Prostate gland (tissue), 2 donors: Measurements from ENCODE around the gene ZNF140. TPM values are rescaled to one million over a fixed set of nuclear protein-coding genes. Genes with fewer than 3 reads are reported as not detected.

Experiments used
- DNase-seq: peaks from one replicate; pipeline ENCODE4 v3.0.0-alpha.2; 2019; ENCODE audit warnings: low spot score
- H3K27ac ChIP-seq, 2 donors: fragments of 200-600 bp; sonication (generic); 2 replicates each; pipeline ENCODE4 v1.5.1; 2017 to 2019
- H3K27me3 ChIP-seq: fragments of 200-600 bp; sonication (generic); replicated peaks from 2 replicates; pipeline ENCODE4 v1.5.1; 2019; ENCODE audit not compliant: insufficient read depth
- H3K36me3 ChIP-seq, 2 donors: fragments of 200-600 bp; sonication (generic); 1 replicate in 1 of 2; 2 replicates in 1 of 2; pipeline versions ENCODE4 v1.5.1 to v1.8.1; 2017 to 2019
- H3K4me1 ChIP-seq: fragments of 200-600 bp; sonication (generic); replicated peaks from 2 replicates; pipeline ENCODE4 v1.5.1; 2019
- H3K4me3 ChIP-seq, 2 donors: fragments of 200-600 bp; sonication (generic); 2 replicates each; pipeline ENCODE4 v1.5.1; 2017 to 2019
- H3K9me3 ChIP-seq: fragments of 200-600 bp; sonication (generic); 2 replicates; pipeline ENCODE4 v1.5.1; 2017
- POLR2A ChIP-seq: fragments of 450-650 bp; IDR thresholded peaks from one replicate; pipeline ENCODE4 v1.6.1; 2016; ENCODE audit warnings: antibody characterized with exemption, mild to moderate bottlenecking
- POLR2AphosphoS5 ChIP-seq: sonication (generic); formaldehyde crosslinking; IDR thresholded peaks from one replicate; pipeline ENCODE4 v1.6.1; 2017; ENCODE audit warnings: antibody characterized with exemption
- WGBS: methylation state at CpG from one replicate; pipeline ENCODE4 v1.1.5; 2018; 5-methylcytosine and 5-hydroxymethylcytosine counted together
- intact Hi-C: fragments of 100-400 bp; cut with DNase I; formaldehyde crosslinking; loops from one replicate; pipeline ENCODE4 v1.14.2; 2022
- total RNA-seq, 2 donors: library from RNA; depleted of rRNA; stranded (reverse); fragments of >200 nt; gene quantifications; one replicate each; pipeline ENCODE4 v1.1.0, GENCODE V29; 2016
- TF ChIP-seq, protein P1 (sequence below), 4 experiments: fragments of 200-600 bp in 2 of 4; fragments of 450-650 bp in 2 of 4; sonication (generic) in 2 of 4; IDR thresholded peaks; 1 replicate in 3 of 4; 2 replicates in 1 of 4; pipeline ENCODE4 v1.5.1; 2016 to 2019; ENCODE audit warnings: antibody characterized with exemption in 4 of 4, mild to moderate bottlenecking in 2 of 4, moderate library complexity in 2 of 4

Gene ZNF140
- total RNA-seq, 2 donors from 2014 or later = 18.2 to 23.7 TPM

DNA sequence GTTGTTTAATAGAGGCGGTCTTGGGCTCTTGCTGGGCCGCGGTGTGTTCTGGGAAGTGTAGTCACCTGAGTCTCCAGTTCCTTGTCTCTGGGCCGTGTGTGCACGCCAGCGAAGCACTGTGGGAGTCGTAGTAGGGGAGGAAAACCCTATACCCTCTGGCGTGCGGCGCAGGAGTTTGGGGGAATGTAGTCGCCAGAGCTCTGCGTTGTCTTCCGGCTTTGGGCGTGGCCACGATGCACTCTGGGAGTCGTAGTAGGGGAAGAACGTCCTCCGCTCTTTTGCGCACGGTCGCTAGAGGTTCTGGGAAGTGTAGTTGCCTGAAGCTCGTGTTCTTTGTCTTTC is 726 bp upstream of the ZNF140 start:
- 0% methylated on average over 22 of the region's 22 CpGs for WGBS
- Histone ChIP-seq H3K4me3 (peak overlapping the region; percentile 68 to 86), H3K36me3 (peaks cover 0 to 22% of the 10 kb centered on the region in 2 donors), H3K27me3 (no peaks in the 10 kb centered on the region), H3K4me1 (no peaks in the 10 kb centered on the region), H3K9me3 (peaks cover 4% of the 10 kb centered on the region), H3K27ac (peak overlapping the region; percentile 97 to 98)
- DNase-seq = peak; percentile 98
- TF ChIP-seq POLR2A = peak; percentile 43
- TF ChIP-seq, protein P1, sequence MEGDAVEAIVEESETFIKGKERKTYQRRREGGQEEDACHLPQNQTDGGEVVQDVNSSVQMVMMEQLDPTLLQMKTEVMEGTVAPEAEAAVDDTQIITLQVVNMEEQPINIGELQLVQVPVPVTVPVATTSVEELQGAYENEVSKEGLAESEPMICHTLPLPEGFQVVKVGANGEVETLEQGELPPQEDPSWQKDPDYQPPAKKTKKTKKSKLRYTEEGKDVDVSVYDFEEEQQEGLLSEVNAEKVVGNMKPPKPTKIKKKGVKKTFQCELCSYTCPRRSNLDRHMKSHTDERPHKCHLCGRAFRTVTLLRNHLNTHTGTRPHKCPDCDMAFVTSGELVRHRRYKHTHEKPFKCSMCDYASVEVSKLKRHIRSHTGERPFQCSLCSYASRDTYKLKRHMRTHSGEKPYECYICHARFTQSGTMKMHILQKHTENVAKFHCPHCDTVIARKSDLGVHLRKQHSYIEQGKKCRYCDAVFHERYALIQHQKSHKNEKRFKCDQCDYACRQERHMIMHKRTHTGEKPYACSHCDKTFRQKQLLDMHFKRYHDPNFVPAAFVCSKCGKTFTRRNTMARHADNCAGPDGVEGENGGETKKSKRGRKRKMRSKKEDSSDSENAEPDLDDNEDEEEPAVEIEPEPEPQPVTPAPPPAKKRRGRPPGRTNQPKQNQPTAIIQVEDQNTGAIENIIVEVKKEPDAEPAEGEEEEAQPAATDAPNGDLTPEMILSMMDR (IDR thresholded peaks at IDR 0.05) = peak in 1 of 4 experiments; percentile 14
- peak; percentile 98 for TF ChIP-seq POLR2AphosphoS5
- intact Hi-C loops = loop anchor here (2.0 to 5.0 kb wide), 3 partner anchors 43 to 93 kb away; partner anchors contain the start of genes ZNF10, ZNF26, ZNF84 and ZNF891

DNA sequence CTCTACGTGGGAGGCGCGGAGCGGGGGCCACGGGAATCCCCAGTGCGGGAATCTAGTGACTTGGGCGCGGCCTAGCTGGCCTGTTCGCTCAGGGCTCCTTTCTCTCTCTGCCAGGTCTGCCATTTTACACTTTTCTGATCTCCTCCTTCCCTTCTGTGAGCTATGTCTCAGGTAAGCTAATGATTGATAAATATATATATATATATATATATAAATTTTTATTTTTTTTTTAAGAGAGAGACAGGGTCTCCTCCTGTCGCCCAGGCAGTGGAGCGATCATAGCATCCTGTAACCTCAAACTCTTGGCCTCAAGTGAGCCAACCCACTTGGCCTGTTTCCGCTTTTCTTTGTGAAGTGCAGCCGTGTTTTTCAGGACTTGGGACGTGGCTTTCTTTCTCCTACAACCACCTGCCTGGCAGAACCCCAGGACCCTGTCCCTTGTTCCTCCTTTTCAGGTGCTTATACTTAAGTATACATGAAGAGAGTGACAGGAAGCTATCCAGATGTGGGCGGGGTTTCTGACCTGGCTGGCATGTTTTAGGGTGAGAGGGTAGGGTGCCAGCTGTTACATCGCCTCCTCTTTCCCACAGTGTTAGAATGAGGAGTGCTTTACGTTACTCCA is 547 bp downstream of the ZNF140 start:
- peaks cover 4% of the 10 kb centered on the region for H3K9me3 ChIP-seq
- intact Hi-C loops = loop anchor here (2.0 to 5.0 kb wide), 3 partner anchors 44 to 94 kb away; partner anchors contain the start of genes ZNF10, ZNF26, ZNF84 and ZNF891
- WGBS = 28% methylated on average over 17 of the region's 17 CpGs
- H3K27ac ChIP-seq = peak overlapping the region; percentile 97 to 98
- no peak for DNase-seq
- H3K27me3 ChIP-seq = no peaks in the 10 kb centered on the region
- H3K36me3 ChIP-seq = peaks cover 10 to 31% of the 10 kb centered on the region in 2 donors
- no peaks in the 10 kb centered on the region for H3K4me1 ChIP-seq
- peak overlapping the region; percentile 68 to 86 for H3K4me3 ChIP-seq
- TF ChIP-seq POLR2AphosphoS5 (no peak), POLR2A (no peak)
- TF ChIP-seq, protein P1 (IDR thresholded peaks at IDR 0.05) = no peak

DNA sequence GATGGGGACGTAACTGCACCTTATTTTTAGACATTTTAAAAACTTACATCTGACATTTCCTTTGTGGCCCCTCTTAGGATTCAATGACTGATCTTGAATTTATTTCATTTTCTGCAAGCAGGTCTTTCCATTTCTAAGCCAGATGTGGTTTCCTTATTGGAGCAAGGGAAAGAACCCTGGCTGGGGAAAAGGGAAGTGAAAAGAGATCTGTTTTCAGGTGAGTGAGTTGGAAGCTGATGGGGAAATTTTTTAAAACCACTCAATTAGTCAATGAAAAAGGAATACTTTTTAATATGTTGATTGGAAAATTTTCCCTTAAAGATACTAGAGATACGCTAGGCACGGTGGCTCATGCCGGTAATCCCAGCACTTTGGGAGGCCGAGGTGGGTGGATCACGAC is 2.6 kb downstream of the ZNF140 start:
- H3K4me1 ChIP-seq = no peaks in the 10 kb centered on the region
- no peak overlapping the region for H3K27ac ChIP-seq
- 100% methylated on average over 6 of the region's 6 CpGs for WGBS
- DNase-seq = no peak
- peaks cover 4% of the 10 kb centered on the region for H3K9me3 ChIP-seq
- intact Hi-C loops = loop anchor here (5.0 kb wide), 1 partner anchor 96 kb away; the partner anchor contains the start of gene ZNF26
- peaks cover 10 to 36% of the 10 kb centered on the region in 2 donors for H3K36me3 ChIP-seq
- H3K4me3 ChIP-seq = no peak overlapping the region
- H3K27me3 ChIP-seq = no peaks in the 10 kb centered on the region
- TF ChIP-seq, protein P1 (IDR thresholded peaks at IDR 0.05) = no peak
- TF ChIP-seq POLR2AphosphoS5 (no peak), POLR2A (no peak)

DNA sequence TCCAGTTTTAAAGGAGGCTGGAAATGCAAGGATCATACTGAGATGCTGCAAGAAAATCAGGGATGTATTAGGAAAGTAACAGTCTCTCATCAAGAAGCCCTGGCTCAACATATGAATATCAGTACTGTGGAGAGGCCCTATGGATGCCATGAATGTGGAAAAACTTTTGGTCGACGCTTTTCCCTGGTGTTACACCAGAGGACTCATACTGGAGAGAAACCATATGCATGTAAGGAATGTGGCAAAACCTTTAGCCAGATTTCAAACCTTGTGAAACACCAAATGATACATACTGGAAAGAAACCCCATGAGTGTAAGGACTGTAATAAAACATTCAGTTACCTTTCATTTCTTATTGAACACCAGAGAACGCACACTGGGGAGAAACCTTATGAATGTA is 24.9 kb downstream of the ZNF140 start:
- intact Hi-C loops = no loop called here
- Histone ChIP-seq H3K9me3 (peaks cover 25% of the 10 kb centered on the region), H3K27me3 (no peaks in the 10 kb centered on the region), H3K36me3 (peaks cover 12 to 15% of the 10 kb centered on the region in 2 donors), H3K4me1 (no peaks in the 10 kb centered on the region), H3K4me3 (no peak overlapping the region), H3K27ac (no peak overlapping the region)
- no peak for DNase-seq
- WGBS = 98% methylated on average over 3 of the region's 3 CpGs
- TF ChIP-seq POLR2A (no peak), POLR2AphosphoS5 (no peak)
- TF ChIP-seq, protein P1 (IDR thresholded peaks at IDR 0.05) = no peak

DNA sequence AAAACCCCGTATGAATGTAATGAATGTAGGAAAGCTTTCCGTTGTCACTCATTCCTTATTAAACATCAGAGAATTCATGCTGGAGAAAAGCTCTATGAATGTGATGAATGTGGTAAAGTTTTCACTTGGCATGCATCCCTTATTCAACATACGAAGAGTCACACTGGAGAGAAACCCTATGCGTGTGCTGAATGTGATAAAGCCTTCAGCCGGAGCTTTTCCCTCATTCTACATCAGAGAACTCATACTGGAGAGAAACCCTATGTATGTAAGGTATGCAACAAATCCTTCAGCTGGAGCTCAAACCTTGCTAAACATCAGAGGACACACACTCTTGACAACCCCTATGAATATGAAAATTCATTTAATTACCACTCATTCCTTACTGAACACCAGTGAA is 25.5 kb downstream of the ZNF140 start:
- TF ChIP-seq, protein P1 (IDR thresholded peaks at IDR 0.05) = no peak
- no peak for TF ChIP-seq POLR2AphosphoS5
- TF ChIP-seq POLR2A = no peak
- DNase-seq = no peak
- peaks cover 9 to 14% of the 10 kb centered on the region in 2 donors for H3K36me3 ChIP-seq
- intact Hi-C loops = no loop called here
- H3K27me3 ChIP-seq = no peaks in the 10 kb centered on the region
- no peak overlapping the region for H3K27ac ChIP-seq
- 96% methylated on average over 5 of the region's 5 CpGs for WGBS
- peaks cover 26% of the 10 kb centered on the region for H3K9me3 ChIP-seq
- H3K4me1 ChIP-seq = no peaks in the 10 kb centered on the region
- no peak overlapping the region for H3K4me3 ChIP-seq
